HG02678 (cell line): ENCODE measurements around the gene TJP1.
"Not testable (repeated sequence)": the region's sequence is repeated elsewhere in the genome, so short reads cannot be mapped to it uniquely, and the experiment has no call there.

Experiments
- ATAC-seq: cut with Tn5 transposase; IDR thresholded peaks from one replicate; pipeline ENCODE4 v1.9.1; 2021; ENCODE audit warnings: mild to moderate bottlenecking, moderate library complexity; ENCODE audit not compliant: unreplicated experiment

TJP1 gene

GRCh38 chr15:29800491-29801366 is 21.5 kb downstream of the TJP1 start:
- ATAC-seq, result no peak

GRCh38 chr15:29799859-29800258 is 22.4 kb downstream of the TJP1 start:
- ATAC-seq, result no peak

- ATAC-seq, result no peak
These were observed 26.7 kb downstream of the TJP1 start for GRCh38 chr15:29795610-29796009.

GRCh38 chr15:29792426-29793159 is 29.7 kb downstream of the TJP1 start:
- ATAC-seq, result no peak

- ATAC-seq, result no peak
These were observed 31.7 kb downstream of the TJP1 start for GRCh38 chr15:29790607-29791006.

GRCh38 chr15:29789871-29790270 is 32.4 kb downstream of the TJP1 start:
- no peak for ATAC-seq

- no peak for ATAC-seq
These were observed 33.7 kb downstream of the TJP1 start for GRCh38 chr15:29788433-29789034.

- ATAC-seq, result no peak
These were observed 34.5 kb downstream of the TJP1 start for GRCh38 chr15:29787767-29788166.

- no peak for ATAC-seq
These were observed 36.6 kb downstream of the TJP1 start for GRCh38 chr15:29785642-29786041.

GRCh38 chr15:29785136-29785535 is 37.1 kb downstream of the TJP1 start:
- no peak for ATAC-seq

GRCh38 chr15:29784413-29784812 is 37.9 kb downstream of the TJP1 start:
- ATAC-seq, result no peak

GRCh38 chr15:29782816-29783215 is 39.5 kb downstream of the TJP1 start:
- ATAC-seq, result not testable (repeated sequence)

GRCh38 chr15:29778382-29778781 is 43.9 kb downstream of the TJP1 start:
- ATAC-seq, result no peak

- no peak for ATAC-seq
These were observed 45.4 kb downstream of the TJP1 start for GRCh38 chr15:29776859-29777258.

- no peak for ATAC-seq
These were observed 47.4 kb downstream of the TJP1 start for GRCh38 chr15:29774900-29775299.

- ATAC-seq, result no peak
These were observed 48.5 kb downstream of the TJP1 start for GRCh38 chr15:29773816-29774215.

GRCh38 chr15:29773000-29773399 is 49.3 kb downstream of the TJP1 start:
- ATAC-seq, result no peak

GRCh38 chr15:29770796-29771195 is 51.5 kb downstream of the TJP1 start:
- no peak for ATAC-seq

- no peak for ATAC-seq
These were observed 56.3 kb downstream of the TJP1 start for GRCh38 chr15:29765898-29766527.

GRCh38 chr15:29765234-29765841 is 56.9 kb downstream of the TJP1 start:
- no peak for ATAC-seq

GRCh38 chr15:29759596-29759995 is 62.7 kb downstream of the TJP1 start:
- ATAC-seq, result no peak
